Activated CD4-positive, alpha-beta memory T cell treated with anti-CD3 and anti-CD28 coated beads, Interleukin-2, amount 10 ng/mL, durations not matched to agents 7 days and 5 days (primary cell): ENCODE data around the gene CCDC88C. TPM values are rescaled to one million over a fixed set of nuclear protein-coding genes. Genes with fewer than 3 reads are reported as not detected.
A peak's percentile ranks its signal among the peaks of the same experiment; 100 is the strongest.
"Not testable (repeated sequence)": the region's sequence is repeated elsewhere in the genome, so short reads cannot be mapped to it uniquely, and the experiment has no call there.

Source experiments
- CTCF ChIA-PET: fragments of 350-600 bp; sonication (Branson Sonifier 250); formaldehyde crosslinking; loops from one replicate; lab custom pipeline; 2021; ENCODE audit warnings: antibody characterized with exemption, inconsistent platforms; lab: Charles Lee
- POLR2A ChIA-PET: fragments of 350-600 bp; sonication (Branson Sonifier 250); formaldehyde crosslinking; loops from one replicate; lab custom pipeline; 2021; ENCODE audit warnings: antibody characterized with exemption; lab: Charles Lee
- DNase-seq: peaks from one replicate; pipeline ENCODE4 v3.0.0-alpha.2; 2020
- H3K27ac Mint-ChIP-seq: one replicate; pipeline ENCODE4 v1.8.0; 2021; ENCODE audit warnings: mild to moderate bottlenecking, mixed read lengths
- H3K27me3 Mint-ChIP-seq: one replicate; pipeline ENCODE4 v1.8.0; 2021; ENCODE audit warnings: mixed read lengths
- H3K36me3 Mint-ChIP-seq: one replicate; pipeline ENCODE4 v1.8.0; 2021; ENCODE audit warnings: low read depth, mixed read lengths
- H3K4me1 Mint-ChIP-seq: one replicate; pipeline ENCODE4 v1.8.0; 2021; ENCODE audit warnings: mixed read lengths
- H3K4me3 Mint-ChIP-seq: one replicate; pipeline ENCODE4 v1.8.0; 2021; ENCODE audit warnings: mild to moderate bottlenecking, mixed read lengths
- H3K9me3 Mint-ChIP-seq: one replicate; pipeline ENCODE4 v1.8.0; 2021; ENCODE audit warnings: mixed read lengths
- total RNA-seq, 2 experiments: library from RNA; stranded (reverse); gene quantifications; one replicate each; pipeline ENCODE4 v1.2.3, GENCODE V29; 2021

The CCDC88C gene
- total RNA-seq, 2 experiments from 2014 or later: 168 to 175 TPM

DNA sequence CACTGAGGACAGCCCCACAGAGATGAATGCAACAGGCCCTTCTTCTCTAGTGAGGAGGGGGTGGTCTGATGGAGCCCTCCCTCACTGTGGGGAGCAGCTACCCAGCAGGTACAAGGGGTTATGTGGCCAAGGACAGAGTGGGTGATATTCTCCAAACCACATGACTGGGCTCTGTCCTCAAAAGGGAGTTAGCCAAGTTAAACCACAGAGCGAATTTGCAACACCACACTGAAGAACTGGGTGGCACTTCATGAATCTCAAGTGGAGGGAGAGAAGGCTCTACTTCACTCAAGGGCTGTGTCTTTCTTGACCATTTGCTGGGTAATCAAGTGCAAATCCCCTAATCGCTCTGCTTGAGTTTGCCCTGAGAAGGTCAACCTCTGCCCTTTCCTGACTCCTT, 185.6 kb downstream of the CCDC88C start:
- Mint-ChIP-seq H3K9me3 (peaks cover 2% of the 10 kb centered on the region), H3K27ac (peak overlapping the region; percentile 100), H3K27me3 (no peaks in the 10 kb centered on the region), H3K4me1 (peaks cover 79% of the 10 kb centered on the region), H3K4me3 (peak overlapping the region; percentile 93), H3K36me3 (peaks cover 68% of the 10 kb centered on the region)
- ChIA-PET POLR2A (interaction anchor here (5.1 kb wide), 1 partner anchor 12 kb away, joined by 89 read pairs; the partner anchor contains the start of gene GPR68), CTCF (no interaction called here)
- no peak for DNase-seq

DNA sequence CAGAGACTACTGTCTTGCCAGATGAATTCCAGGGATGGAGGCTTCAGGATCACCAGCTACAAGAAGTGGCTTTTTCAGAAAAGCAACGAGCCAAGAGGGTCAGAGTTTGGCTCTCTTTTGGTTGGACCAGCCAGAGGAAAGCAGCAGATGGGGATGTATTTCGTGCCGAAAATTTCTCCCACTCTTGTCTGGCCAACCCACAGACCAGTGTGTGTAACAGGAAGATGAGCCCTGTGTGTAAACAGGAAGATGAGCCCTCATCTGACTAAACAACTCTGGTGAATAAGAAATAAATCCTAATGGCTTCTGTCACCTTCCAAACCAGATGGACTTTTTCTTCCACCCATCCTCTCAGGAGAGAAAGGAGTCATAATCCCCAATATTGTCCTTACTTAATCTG, 186.2 kb downstream of the CCDC88C start:
- CTCF ChIA-PET: no interaction called here
- Mint-ChIP-seq H3K27me3 (no peaks in the 10 kb centered on the region), H3K36me3 (peaks cover 69% of the 10 kb centered on the region)

DNA sequence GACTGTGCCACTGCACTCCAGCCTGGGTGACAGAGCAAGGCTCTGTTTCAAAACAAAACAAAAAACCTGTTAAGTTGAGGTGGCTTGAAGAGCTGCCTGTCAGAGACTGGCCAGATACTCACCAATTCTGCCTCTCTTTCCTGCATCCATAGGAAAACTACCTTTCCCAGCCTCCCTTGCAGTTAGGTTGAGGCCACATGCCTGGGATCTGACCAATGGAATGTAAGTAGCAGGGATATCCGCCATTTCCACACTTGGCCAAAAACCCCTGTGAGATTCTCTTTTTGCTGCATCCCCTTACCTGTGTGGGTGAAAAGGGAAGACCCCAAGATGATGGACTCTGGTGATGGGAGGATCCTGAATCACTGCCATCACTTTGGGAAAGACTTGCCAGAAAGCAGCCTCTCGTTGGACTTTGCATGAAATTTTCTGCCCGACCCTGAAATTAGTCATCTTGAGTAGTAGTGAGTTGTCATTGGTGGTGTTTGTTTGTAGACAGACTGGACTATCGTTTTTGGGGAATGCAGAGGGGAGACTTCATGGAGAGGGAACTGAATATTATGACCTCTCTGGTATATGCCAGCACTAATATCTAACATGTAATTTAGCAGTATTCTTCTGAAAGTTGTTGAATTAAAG, 187.1 kb downstream of the CCDC88C start:
- peak; percentile 60 for DNase-seq
- CTCF ChIA-PET: interaction anchor here (0.6 to 4.7 kb wide), 3 partner anchors 14 to 53 kb away, joined by 4 to 66 read pairs (median 9); partner anchors contain the start of gene GPR68
- H3K4me1 Mint-ChIP-seq: peaks cover 85% of the 10 kb centered on the region
- POLR2A ChIA-PET: interaction anchor here (0.8 to 9.2 kb wide), 8 partner anchors 13 to 115 kb away, joined by 3 to 886 read pairs (median 28); partner anchors contain the start of gene GPR68
- H3K27me3 Mint-ChIP-seq: no peaks in the 10 kb centered on the region
- peaks cover 69% of the 10 kb centered on the region for H3K36me3 Mint-ChIP-seq
- H3K4me3 Mint-ChIP-seq: peak overlapping the region; percentile 93
- peak overlapping the region; percentile 100 for H3K27ac Mint-ChIP-seq
- H3K9me3 Mint-ChIP-seq: peaks cover 2% of the 10 kb centered on the region

More for the DNA sequence above, 186.2 kb downstream of the CCDC88C start:
- POLR2A ChIA-PET: interaction anchor here (5.1 kb wide), 1 partner anchor 12 kb away, joined by 89 read pairs; the partner anchor contains the start of gene GPR68
- peak; percentile 47 for DNase-seq
- Mint-ChIP-seq H3K27ac (peak overlapping the region; percentile 100), H3K4me3 (peak overlapping the region; percentile 93), H3K4me1 (peaks cover 83% of the 10 kb centered on the region), H3K9me3 (peaks cover 2% of the 10 kb centered on the region)

DNA sequence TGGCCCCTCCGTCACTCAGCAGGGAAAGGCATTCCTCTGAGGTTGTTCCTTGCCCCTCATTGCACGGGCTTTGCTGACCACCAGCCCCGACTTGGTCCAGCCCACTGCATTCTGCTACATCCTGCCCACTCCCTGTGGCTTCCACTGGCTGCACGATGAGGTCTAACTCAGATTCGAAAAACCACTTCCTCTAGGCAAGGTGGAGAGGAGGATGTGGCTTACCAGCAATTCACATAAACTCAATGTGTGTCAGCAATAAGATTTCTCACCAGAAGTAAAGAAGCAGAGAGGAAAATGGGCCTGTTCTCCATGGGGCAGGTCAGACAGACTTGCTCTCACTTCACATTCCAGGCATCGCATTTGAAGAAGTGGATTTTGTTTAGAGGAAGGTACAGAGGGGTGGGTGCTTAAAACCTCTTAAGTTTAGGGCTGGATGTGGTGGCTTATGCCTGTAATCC, 187.8 kb downstream of the CCDC88C start:
- CTCF ChIA-PET: interaction anchor here (0.6 to 4.7 kb wide), 3 partner anchors 14 to 52 kb away, joined by 4 to 66 read pairs (median 9); partner anchors contain the start of gene GPR68
- Mint-ChIP-seq H3K27ac (peak overlapping the region; percentile 100), H3K27me3 (no peaks in the 10 kb centered on the region), H3K4me3 (peak overlapping the region; percentile 93), H3K4me1 (peaks cover 89% of the 10 kb centered on the region), H3K36me3 (peaks cover 70% of the 10 kb centered on the region), H3K9me3 (peaks cover 2% of the 10 kb centered on the region)
- DNase-seq: peak; percentile 87
- POLR2A ChIA-PET: interaction anchor here (0.8 to 9.2 kb wide), 10 partner anchors 17 to 186 kb away, joined by 3 to 886 read pairs (median 18); partner anchors contain the start of gene GPR68

DNA sequence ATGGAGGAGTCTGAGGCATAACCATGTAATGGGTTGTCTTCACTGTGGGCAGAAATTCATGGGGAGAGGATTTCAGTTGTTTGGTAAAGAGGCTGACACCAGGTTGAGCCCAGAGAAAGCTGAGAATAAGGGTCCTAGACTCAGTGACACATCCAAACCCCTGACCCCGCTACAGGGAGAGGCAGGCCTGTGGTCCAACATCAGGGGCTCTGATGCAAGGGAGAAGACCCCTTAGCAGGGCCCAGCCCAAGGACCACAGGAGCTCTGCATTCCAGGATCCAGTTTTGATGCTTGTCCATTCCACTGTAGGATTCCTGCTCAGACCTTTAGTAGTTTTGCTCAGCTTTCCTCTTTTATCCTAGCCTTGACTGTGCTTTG, 188.6 kb downstream of the CCDC88C start:
- no peak for DNase-seq
- ChIA-PET POLR2A (interaction anchor here (0.9 to 9.2 kb wide), 16 partner anchors 9 to 400 kb away, joined by 3 to 886 read pairs (median 10); partner anchors contain the start of gene GPR68), CTCF (interaction anchor here (0.8 to 4.7 kb wide), 5 partner anchors 15 to 59 kb away, joined by 3 to 66 read pairs (median 5); partner anchors contain the start of gene GPR68)
- no peaks in the 10 kb centered on the region for H3K27me3 Mint-ChIP-seq
- peaks cover 88% of the 10 kb centered on the region for H3K4me1 Mint-ChIP-seq
- H3K9me3 Mint-ChIP-seq: peaks cover 2% of the 10 kb centered on the region
- H3K36me3 Mint-ChIP-seq: peaks cover 68% of the 10 kb centered on the region
- H3K4me3 Mint-ChIP-seq: peak overlapping the region; percentile 62
- H3K27ac Mint-ChIP-seq: peak overlapping the region; percentile 100

- Mint-ChIP-seq H3K27me3 (no peaks in the 10 kb centered on the region), H3K4me3 (peak overlapping the region; percentile 62), H3K4me1 (peaks cover 91% of the 10 kb centered on the region), H3K9me3 (peaks cover 2% of the 10 kb centered on the region), H3K27ac (peak overlapping the region; percentile 100), H3K36me3 (peaks cover 71% of the 10 kb centered on the region)
- ChIA-PET CTCF (interaction anchor here (0.8 to 4.7 kb wide), 7 partner anchors 16 to 59 kb away, joined by 3 to 66 read pairs (median 9); partner anchors contain the start of gene GPR68), POLR2A (interaction anchor here (0.9 to 9.2 kb wide), 18 partner anchors 9 to 400 kb away, joined by 3 to 886 read pairs (median 8); partner anchors contain the start of gene GPR68)
- DNase-seq: peak; percentile 88
Observed at GRCh38 chr14:91228112-91229004, 189.3 kb downstream of the CCDC88C start.

- CTCF ChIA-PET: interaction anchor here (0.7 to 4.7 kb wide), 7 partner anchors 17 to 469 kb away, joined by 3 to 66 read pairs (median 4); partner anchors contain the start of gene GPR68
- peak; percentile 58 for DNase-seq
Observed at GRCh38 chr14:91227183-91227628, 190.4 kb downstream of the CCDC88C start.

GRCh38 chr14:91226360-91226759, 191.3 kb downstream of the CCDC88C start:
- CTCF ChIA-PET: interaction anchor here (1.0 to 4.7 kb wide), 6 partner anchors 18 to 468 kb away, joined by 4 to 66 read pairs (median 6); partner anchors contain the start of gene GPR68
- not testable (repeated sequence) for DNase-seq, H3K27me3 Mint-ChIP-seq
- peaks cover 11% of the 10 kb centered on the region for H3K9me3 Mint-ChIP-seq
- peaks cover 93% of the 10 kb centered on the region for H3K4me1 Mint-ChIP-seq
- POLR2A ChIA-PET: interaction anchor here (0.8 to 9.2 kb wide), 6 partner anchors 21 to 284 kb away, joined by 3 to 886 read pairs (median 14); partner anchors contain the start of genes GPR68 and PPP4R3A
- H3K27ac Mint-ChIP-seq: peak overlapping the region; percentile 100
- H3K36me3 Mint-ChIP-seq: peaks cover 73% of the 10 kb centered on the region
- H3K4me3 Mint-ChIP-seq: peak overlapping the region; percentile 54

More at GRCh38 chr14:91227183-91227628, 190.4 kb downstream of the CCDC88C start:
- POLR2A ChIA-PET: interaction anchor here (0.8 to 9.2 kb wide), 14 partner anchors 8 to 283 kb away, joined by 3 to 886 read pairs (median 13); partner anchors contain the start of genes GPR68 and PPP4R3A
- Mint-ChIP-seq H3K4me1 (peaks cover 95% of the 10 kb centered on the region), H3K4me3 (peak overlapping the region; percentile 62), H3K36me3 (peaks cover 73% of the 10 kb centered on the region), H3K9me3 (peaks cover 8% of the 10 kb centered on the region), H3K27me3 (no peaks in the 10 kb centered on the region), H3K27ac (peak overlapping the region; percentile 100)

GRCh38 chr14:91225025-91225424, 192.6 kb downstream of the CCDC88C start:
- Mint-ChIP-seq H3K27ac (peak overlapping the region; percentile 100), H3K27me3 (no peaks in the 10 kb centered on the region), H3K9me3 (peaks cover 9% of the 10 kb centered on the region), H3K36me3 (peaks cover 74% of the 10 kb centered on the region), H3K4me3 (no peak overlapping the region), H3K4me1 (peaks cover 93% of the 10 kb centered on the region)
- CTCF ChIA-PET: interaction anchor here (0.9 kb wide), 1 partner anchor 335 kb away, joined by 3 read pairs; no protein-coding TSS in a partner anchor
- DNase-seq: no peak
- POLR2A ChIA-PET: interaction anchor here (9.2 kb wide), 1 partner anchor 22 kb away, joined by 886 read pairs; the partner anchor contains the start of gene GPR68

- Mint-ChIP-seq H3K36me3 (peaks cover 85% of the 10 kb centered on the region), H3K4me1 (peaks cover 80% of the 10 kb centered on the region), H3K27ac (peak overlapping the region; percentile 40), H3K4me3 (no peak overlapping the region), H3K9me3 (peaks cover 9% of the 10 kb centered on the region), H3K27me3 (no peaks in the 10 kb centered on the region)
- ChIA-PET POLR2A (interaction anchor here (0.8 to 9.2 kb wide), 4 partner anchors 10 to 107 kb away, joined by 3 to 886 read pairs (median 4); partner anchors contain the start of gene GPR68), CTCF (interaction anchor here (0.6 to 1.4 kb wide), 4 partner anchors 20 to 50 kb away, joined by 3 to 6 read pairs (median 3); no protein-coding TSS in a partner anchor)
- no peak for DNase-seq
Observed at GRCh38 chr14:91223028-91223783, 194.4 kb downstream of the CCDC88C start.
